Measurements from ENCODE around the gene COL26A1.

- TF ChIP-seq, protein P1, sequence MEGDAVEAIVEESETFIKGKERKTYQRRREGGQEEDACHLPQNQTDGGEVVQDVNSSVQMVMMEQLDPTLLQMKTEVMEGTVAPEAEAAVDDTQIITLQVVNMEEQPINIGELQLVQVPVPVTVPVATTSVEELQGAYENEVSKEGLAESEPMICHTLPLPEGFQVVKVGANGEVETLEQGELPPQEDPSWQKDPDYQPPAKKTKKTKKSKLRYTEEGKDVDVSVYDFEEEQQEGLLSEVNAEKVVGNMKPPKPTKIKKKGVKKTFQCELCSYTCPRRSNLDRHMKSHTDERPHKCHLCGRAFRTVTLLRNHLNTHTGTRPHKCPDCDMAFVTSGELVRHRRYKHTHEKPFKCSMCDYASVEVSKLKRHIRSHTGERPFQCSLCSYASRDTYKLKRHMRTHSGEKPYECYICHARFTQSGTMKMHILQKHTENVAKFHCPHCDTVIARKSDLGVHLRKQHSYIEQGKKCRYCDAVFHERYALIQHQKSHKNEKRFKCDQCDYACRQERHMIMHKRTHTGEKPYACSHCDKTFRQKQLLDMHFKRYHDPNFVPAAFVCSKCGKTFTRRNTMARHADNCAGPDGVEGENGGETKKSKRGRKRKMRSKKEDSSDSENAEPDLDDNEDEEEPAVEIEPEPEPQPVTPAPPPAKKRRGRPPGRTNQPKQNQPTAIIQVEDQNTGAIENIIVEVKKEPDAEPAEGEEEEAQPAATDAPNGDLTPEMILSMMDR (IDR thresholded peaks at IDR 0.05) = no peak
- no peak for TF ChIP-seq POLR2A (IDR thresholded peaks at IDR 0.05)
- TF ChIP-seq POLR2AphosphoS5 (IDR thresholded peaks at IDR 0.05) = no peak
These were observed 202.1 kb downstream of the COL26A1 start for GRCh38 chr7:101564778-101565211.
